Left kidney (tissue), 2 donors: Measurements from ENCODE around the gene TADA2A. TPM values are rescaled to one million over a fixed set of nuclear protein-coding genes. Genes with fewer than 3 reads are reported as not detected.
"Not testable (repeated sequence)": the region's sequence is repeated elsewhere in the genome, so short reads cannot be mapped to it uniquely, and the experiment has no call there.

Experiments used
- DNase-seq: peaks from one replicate; pipeline ENCODE4 v3.0.0-alpha.2; 2013
- polyA plus RNA-seq: library from polyadenylated mRNA; unstranded; fragments of 120-200 nt; gene quantifications from one replicate; pipeline ENCODE4 v1.2.1, GENCODE V29; 2013; ENCODE audit not compliant: insufficient read length

Gene TADA2A
- polyA plus RNA-seq, 1 donor, result 28.9 TPM

- DNase-seq, result no peak
Measured at GRCh38 chr17:37492167-37492566, 85.5 kb downstream of the TADA2A start.

GRCh38 chr17:37493249-37494027 is 86.8 kb downstream of the TADA2A start:
- DNase-seq, result no peak

- no peak for DNase-seq
Measured at GRCh38 chr17:37494401-37494831, 87.7 kb downstream of the TADA2A start.

GRCh38 chr17:37494971-37495370 is 88.3 kb downstream of the TADA2A start:
- DNase-seq, result no peak

- DNase-seq, result no peak
Measured at GRCh38 chr17:37500378-37500777, 93.7 kb downstream of the TADA2A start.

GRCh38 chr17:37502009-37502936 is 95.6 kb downstream of the TADA2A start:
- DNase-seq, result no peak

- DNase-seq, result no peak
Measured at GRCh38 chr17:37503148-37503547, 96.5 kb downstream of the TADA2A start.

GRCh38 chr17:37505333-37505732 is 98.6 kb downstream of the TADA2A start:
- no peak for DNase-seq

GRCh38 chr17:37506678-37507077 is 100.0 kb downstream of the TADA2A start:
- no peak for DNase-seq

- no peak for DNase-seq
Measured at GRCh38 chr17:37507111-37507510, 100.4 kb downstream of the TADA2A start.

GRCh38 chr17:37510056-37510455 is 103.4 kb downstream of the TADA2A start:
- DNase-seq, result no peak

GRCh38 chr17:37511642-37512041 is 105.0 kb downstream of the TADA2A start:
- not testable (repeated sequence) for DNase-seq

- no peak for DNase-seq
Measured at GRCh38 chr17:37512442-37513068, 105.9 kb downstream of the TADA2A start.

- DNase-seq, result no peak
Measured at GRCh38 chr17:37513711-37514110, 107.0 kb downstream of the TADA2A start.

- DNase-seq, result no peak
Measured at GRCh38 chr17:37516127-37516571, 109.5 kb downstream of the TADA2A start.

- DNase-seq, result no peak
Measured at GRCh38 chr17:37517881-37518280, 111.2 kb downstream of the TADA2A start.

GRCh38 chr17:37518826-37519225 is 112.1 kb downstream of the TADA2A start:
- no peak for DNase-seq

GRCh38 chr17:37519251-37519985 is 112.7 kb downstream of the TADA2A start:
- DNase-seq, result no peak

GRCh38 chr17:37520174-37520573 is 113.5 kb downstream of the TADA2A start:
- DNase-seq, result no peak

GRCh38 chr17:37521821-37522220 is 115.1 kb downstream of the TADA2A start:
- no peak for DNase-seq

- DNase-seq, result no peak
Measured at GRCh38 chr17:37523715-37524219, 117.1 kb downstream of the TADA2A start.
